Measurements from ENCODE around the gene PRR29. TPM values are rescaled to one million over a fixed set of nuclear protein-coding genes. Genes with fewer than 3 reads are reported as not detected.

PRR29 gene
- total RNA-seq, 1 experiment from 2014 or later: 0.85 TPM

GRCh38 chr17:63955791-63956190 lies 42.4 kb upstream of the PRR29 start:
- ChIA-PET CTCF (interaction anchor here (0.6 to 11.8 kb wide), 5 partner anchors 35 to 268 kb away, joined by 3 to 147 read pairs (median 4); partner anchors contain the start of gene GH1), POLR2A (no interaction called here)
- H3K27me3 Mint-ChIP-seq (ENCODE audit: low read depth): no peaks in the 10 kb centered on the region
- no peaks in the 10 kb centered on the region for H3K9me3 Mint-ChIP-seq
- H3K36me3 Mint-ChIP-seq: no peaks in the 10 kb centered on the region; the same call in 1 of the 2 replicates
- TF ChIP-seq ATF6 (CRISPR knock-in tag; IDR thresholded peaks at IDR 0.05) (no peak), MAX (CRISPR knock-in tag; IDR thresholded peaks at IDR 0.05) (no peak), SP1 (CRISPR knock-in tag; conservative IDR thresholded peaks at IDR 0.05) (no peak), PRRX2 (CRISPR knock-in tag; IDR thresholded peaks at IDR 0.05) (no peak), AFF4 (CRISPR knock-in tag; IDR thresholded peaks at IDR 0.05; ENCODE audit: borderline replicate concordance) (no peak), FOXP1 (CRISPR knock-in tag; IDR thresholded peaks at IDR 0.05; ENCODE audit: borderline replicate concordance) (no peak), ZBTB21 (CRISPR knock-in tag; IDR thresholded peaks at IDR 0.05; ENCODE audit: borderline replicate concordance) (no peak), HMGXB4 (CRISPR knock-in tag; IDR thresholded peaks at IDR 0.05) (no peak), TEAD1 (CRISPR knock-in tag; IDR thresholded peaks at IDR 0.05) (no peak), ZNF512 (CRISPR knock-in tag; IDR thresholded peaks at IDR 0.05; ENCODE audit: borderline replicate concordance) (no peak), ZNF671 (CRISPR knock-in tag; IDR thresholded peaks at IDR 0.05) (no peak), TEAD4 (CRISPR knock-in tag; IDR thresholded peaks at IDR 0.05) (no peak), RELA (CRISPR knock-in tag; IDR thresholded peaks at IDR 0.05; ENCODE audit: borderline replicate concordance) (no peak), ZNF219 (CRISPR knock-in tag; IDR thresholded peaks at IDR 0.05; ENCODE audit: borderline replicate concordance) (no peak), EMX1 (CRISPR knock-in tag; IDR thresholded peaks at IDR 0.05) (no peak), TP53 (CRISPR knock-in tag; IDR thresholded peaks at IDR 0.05) (no peak), JUN (CRISPR knock-in tag; IDR thresholded peaks at IDR 0.05) (no peak)
- ATAC-seq: no peak
- no peak overlapping the region for H3K27ac Mint-ChIP-seq
- H3K4me3 Mint-ChIP-seq: no peak overlapping the region
- no peak for DNase-seq (ENCODE audit: low spot score)
- peaks cover 12% of the 10 kb centered on the region for H3K4me1 Mint-ChIP-seq

Measured in WTC11 (cell line).